Measurements from ENCODE around the gene DCANP1. TPM values are rescaled to one million over a fixed set of nuclear protein-coding genes. Genes with fewer than 3 reads are reported as not detected.

The DCANP1 gene
- polyA plus RNA-seq, 1 donor (not counting 4 experiments of a cell fraction or from before 2014, with no cell fraction given) = not detected

DNA sequence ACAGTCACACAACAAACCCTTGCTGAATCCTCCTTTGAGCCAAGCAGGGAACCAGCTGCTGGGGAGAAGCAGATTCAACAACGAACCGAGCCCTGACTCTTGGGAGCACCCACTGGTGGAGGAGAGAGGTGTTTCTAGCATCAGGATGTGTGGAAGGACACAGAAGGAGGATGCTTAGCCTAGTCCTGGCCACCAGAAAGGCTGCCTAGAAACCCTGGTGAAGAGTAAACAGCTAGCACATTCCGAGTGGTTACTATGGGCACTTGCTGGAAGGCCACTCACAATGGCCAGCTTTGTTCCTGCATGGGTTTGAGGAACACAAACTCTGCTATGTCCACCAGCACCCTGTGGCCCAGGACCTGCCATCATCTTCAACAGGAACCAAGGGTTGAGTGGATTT is 3.2 kb upstream of the DCANP1 start:
- DNase-seq (ENCODE audit: low read depth, low spot score) (no peak), FAIRE-seq (no peak)
- no peak overlapping the region for H2AFZ ChIP-seq (ENCODE audit: control insufficient read depth, low read length)
- no peaks in the 10 kb centered on the region for H3K36me3 ChIP-seq (ENCODE audit: control insufficient read depth in 2 of 2, extremely low read depth in 1 of 2, insufficient read depth in 2 of 2, low read length in 2 of 2)
- dilution Hi-C loops (cut with MboI; ENCODE audit: extremely low pct_ligation_motif_present, low sequenced_read_pairs) = loop anchor here (25.0 kb wide), 1 partner anchor 387 kb away; the partner anchor contains the start of gene SLC25A48
- H3K9ac ChIP-seq (ENCODE audit: control insufficient read depth, extremely low read depth, insufficient read depth, low read length) = no peak overlapping the region
- H3K4me1 ChIP-seq (ENCODE audit: control insufficient read depth, extremely low read depth, insufficient read depth, low read length) = no peaks in the 10 kb centered on the region
- H3K79me2 ChIP-seq (ENCODE audit: control insufficient read depth, insufficient read depth, low read length) = no peaks in the 10 kb centered on the region
- no peak overlapping the region for H3K4me3 ChIP-seq (ENCODE audit: control insufficient read depth in 2 of 3, extremely low read depth in 1 of 3, insufficient read depth in 2 of 3, low read depth in 1 of 3, low read length in 3 of 3)
- H3K27me3 ChIP-seq (ENCODE audit: control insufficient read depth, extremely low read depth, insufficient read depth, low read length) = peaks cover 41% of the 10 kb centered on the region
- H3K9me3 ChIP-seq (ENCODE audit: control insufficient read depth, low read depth, low read length) = no peaks in the 10 kb centered on the region
- no peak for TF ChIP-seq EZH2 (IDR thresholded peaks at IDR 0.05; ENCODE audit: low read length)
- no peak for TF ChIP-seq CTCF (optimal IDR thresholded peaks at IDR 0.05 in 1 of 3, IDR thresholded peaks at IDR 0.05 in 1 of 3, conservative IDR thresholded peaks at IDR 0.05 in 1 of 3; ENCODE audit: extremely low read depth in 1 of 3, insufficient read depth in 2 of 3, low read length in 3 of 3)
- no peak overlapping the region for H3K27ac ChIP-seq (ENCODE audit: control insufficient read depth, insufficient read depth, low read length)
- no peaks in the 10 kb centered on the region for H3K9me1 ChIP-seq (ENCODE audit: control insufficient read depth, extremely low read depth, insufficient read depth, low read length)
- H3K4me2 ChIP-seq (ENCODE audit: control insufficient read depth, extremely low read depth, insufficient read depth, low read depth, low read length) = no peak overlapping the region
- H4K20me1 ChIP-seq (ENCODE audit: control insufficient read depth, extremely low read depth, insufficient read depth, low read length) = no peaks in the 10 kb centered on the region

DNA sequence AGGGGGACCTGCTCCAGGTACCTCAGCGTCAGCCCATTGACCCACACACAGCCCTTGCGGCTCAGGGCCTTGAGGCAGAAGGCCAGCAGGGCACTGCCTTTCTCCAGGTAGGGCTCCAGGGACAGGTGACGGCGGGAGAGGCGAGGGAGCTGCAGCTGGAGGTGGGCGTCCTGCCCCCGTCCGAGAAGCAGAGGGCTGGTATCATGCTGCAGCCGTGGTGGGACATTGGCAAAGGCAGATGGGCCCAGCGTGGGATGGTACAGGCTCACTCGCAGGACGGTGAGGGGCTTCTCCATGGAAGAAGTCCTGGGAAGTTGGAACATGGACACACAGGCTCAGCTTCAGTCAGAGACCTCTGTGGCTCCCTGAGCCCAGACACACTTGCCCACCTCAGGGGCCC is 2.5 kb upstream of the DCANP1 start:
- dilution Hi-C loops (cut with MboI; ENCODE audit: extremely low pct_ligation_motif_present, low sequenced_read_pairs) = loop anchor here (25.0 kb wide), 1 partner anchor 388 kb away; the partner anchor contains the start of gene SLC25A48
- no peaks in the 10 kb centered on the region for H3K4me1 ChIP-seq (ENCODE audit: control insufficient read depth, extremely low read depth, insufficient read depth, low read length)
- FAIRE-seq = no peak

More for the DNA sequence above, 2.5 kb upstream of the DCANP1 start:
- no peaks in the 10 kb centered on the region for H3K9me3 ChIP-seq (ENCODE audit: control insufficient read depth, low read depth, low read length)
- no peak overlapping the region for H3K27ac ChIP-seq (ENCODE audit: control insufficient read depth, insufficient read depth, low read length)
- TF ChIP-seq CTCF (optimal IDR thresholded peaks at IDR 0.05 in 1 of 3, IDR thresholded peaks at IDR 0.05 in 1 of 3, conservative IDR thresholded peaks at IDR 0.05 in 1 of 3; ENCODE audit: extremely low read depth in 1 of 3, insufficient read depth in 2 of 3, low read length in 3 of 3) = no peak
- TF ChIP-seq EZH2 (IDR thresholded peaks at IDR 0.05; ENCODE audit: low read length) = no peak
- no peaks in the 10 kb centered on the region for H3K36me3 ChIP-seq (ENCODE audit: control insufficient read depth in 2 of 2, extremely low read depth in 1 of 2, insufficient read depth in 2 of 2, low read length in 2 of 2)
- H3K4me2 ChIP-seq (ENCODE audit: control insufficient read depth, extremely low read depth, insufficient read depth, low read depth, low read length) = no peak overlapping the region
- H3K9ac ChIP-seq (ENCODE audit: control insufficient read depth, extremely low read depth, insufficient read depth, low read length) = no peak overlapping the region
- no peak overlapping the region for H3K4me3 ChIP-seq (ENCODE audit: control insufficient read depth in 2 of 3, extremely low read depth in 1 of 3, insufficient read depth in 2 of 3, low read depth in 1 of 3, low read length in 3 of 3)
- no peaks in the 10 kb centered on the region for H4K20me1 ChIP-seq (ENCODE audit: control insufficient read depth, extremely low read depth, insufficient read depth, low read length)
- H3K27me3 ChIP-seq (ENCODE audit: control insufficient read depth, extremely low read depth, insufficient read depth, low read length) = peaks cover 41% of the 10 kb centered on the region
- DNase-seq (ENCODE audit: low read depth, low spot score) = no peak
- no peaks in the 10 kb centered on the region for H3K79me2 ChIP-seq (ENCODE audit: control insufficient read depth, insufficient read depth, low read length)
- H2AFZ ChIP-seq (ENCODE audit: control insufficient read depth, low read length) = no peak overlapping the region
- H3K9me1 ChIP-seq (ENCODE audit: control insufficient read depth, extremely low read depth, insufficient read depth, low read length) = no peaks in the 10 kb centered on the region

Data from keratinocyte (primary cell).